HG02885 (cell line): ENCODE results near the gene OXER1.
A peak's percentile ranks its signal among the peaks of the same experiment; 100 is the strongest.
"Not testable (repeated sequence)": the region's sequence is repeated elsewhere in the genome, so short reads cannot be mapped to it uniquely, and the experiment has no call there.

Experiments
- ATAC-seq: cut with Tn5 transposase; IDR thresholded peaks from one replicate; pipeline ENCODE4 v1.9.1; 2021; ENCODE audit warnings: mild to moderate bottlenecking; ENCODE audit not compliant: unreplicated experiment, poor library complexity

Gene OXER1

GRCh38 chr2:42754776-42755140 lies 9.2 kb downstream of the OXER1 start:
- no peak for ATAC-seq

- no peak for ATAC-seq
These were observed 9.7 kb downstream of the OXER1 start for GRCh38 chr2:42754021-42754775.

GRCh38 chr2:42752816-42753813 lies 10.8 kb downstream of the OXER1 start:
- ATAC-seq = no peak

GRCh38 chr2:42752314-42752713 lies 11.6 kb downstream of the OXER1 start:
- peak; percentile 89 for ATAC-seq

GRCh38 chr2:42748840-42749239 lies 15.1 kb downstream of the OXER1 start:
- no peak for ATAC-seq

DNA sequence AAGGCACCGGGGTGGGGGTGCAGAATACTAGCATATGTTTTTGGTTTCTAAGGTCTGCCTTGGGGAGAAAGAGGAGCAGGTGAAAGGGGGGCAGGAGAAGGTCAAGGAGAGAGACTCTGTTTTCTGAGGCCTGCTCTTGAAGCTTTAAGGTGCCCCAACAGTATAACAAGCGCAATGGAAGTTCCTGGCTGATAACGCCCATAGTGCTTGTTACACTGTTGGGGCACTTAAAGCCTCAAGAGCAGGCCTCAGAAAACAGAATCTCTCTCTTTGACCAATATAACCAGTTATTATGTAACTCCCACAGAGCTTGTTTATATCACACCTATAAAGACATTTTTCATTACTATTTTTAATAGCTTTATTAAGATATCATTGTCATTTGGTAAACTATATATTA lies 16.5 kb downstream of the OXER1 start:
- ATAC-seq = no peak

GRCh38 chr2:42744545-42745082 lies 19.3 kb downstream of the OXER1 start:
- no peak for ATAC-seq

DNA sequence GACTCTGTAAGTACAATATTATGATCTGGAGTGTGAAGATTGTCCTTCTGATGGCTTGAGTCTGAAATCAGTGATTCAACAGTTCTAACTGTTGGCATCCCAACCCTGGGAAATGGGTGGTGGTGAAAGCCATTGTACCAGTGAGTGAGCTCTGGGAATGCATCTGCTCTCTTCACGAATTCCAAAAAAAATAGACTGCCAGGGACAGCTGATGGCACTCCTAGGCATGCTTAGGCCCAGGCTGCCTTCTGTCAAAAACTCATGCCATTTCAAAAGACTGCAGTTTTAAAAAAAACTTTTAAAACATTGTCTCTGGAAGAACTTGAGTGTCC lies 20.3 kb downstream of the OXER1 start:
- ATAC-seq = no peak

GRCh38 chr2:42742740-42743658 lies 20.9 kb downstream of the OXER1 start:
- no peak for ATAC-seq

- ATAC-seq = no peak
These were observed 22.8 kb downstream of the OXER1 start for GRCh38 chr2:42741140-42741539.

DNA sequence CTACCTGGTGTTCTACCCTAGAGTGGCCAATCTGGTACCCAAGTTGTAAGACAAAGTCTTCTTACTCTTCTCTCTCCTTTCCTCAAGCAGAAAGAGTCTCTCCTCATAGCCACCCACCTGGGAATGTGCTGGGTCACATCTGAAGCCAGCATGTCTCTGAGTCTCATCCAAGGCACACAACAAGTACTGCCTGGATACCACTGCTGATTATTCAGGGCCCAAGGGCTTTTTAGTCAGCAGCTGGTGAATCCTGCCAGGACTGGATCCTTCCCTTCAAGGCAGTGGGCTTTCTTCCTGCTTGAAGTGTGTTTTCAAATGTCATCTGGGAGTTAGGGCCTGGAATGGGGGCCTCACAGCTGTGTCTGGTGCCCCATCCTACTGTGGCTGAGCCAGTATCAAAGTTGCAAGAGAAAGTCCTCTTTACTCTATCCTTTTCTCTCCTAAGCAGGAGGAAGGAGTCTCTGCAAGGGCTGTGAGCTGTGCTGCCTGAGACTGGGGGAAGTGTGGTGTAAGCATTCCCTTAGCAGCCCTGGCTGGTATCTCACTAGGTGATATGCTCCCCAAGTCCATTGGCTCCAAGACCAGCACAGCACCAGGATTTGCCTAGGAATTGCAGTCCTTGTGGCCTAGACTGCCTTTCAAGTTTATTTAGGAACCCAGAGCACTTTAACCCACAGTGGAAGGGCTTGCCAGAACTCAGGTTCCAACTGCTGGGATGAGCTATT lies 27.2 kb downstream of the OXER1 start:
- ATAC-seq = no peak

- ATAC-seq = no peak
These were observed 30.1 kb downstream of the OXER1 start for GRCh38 chr2:42733852-42734251.

GRCh38 chr2:42731316-42731715 lies 32.6 kb downstream of the OXER1 start:
- not testable (repeated sequence) for ATAC-seq

GRCh38 chr2:42726680-42727079 lies 37.3 kb downstream of the OXER1 start:
- ATAC-seq = no peak

DNA sequence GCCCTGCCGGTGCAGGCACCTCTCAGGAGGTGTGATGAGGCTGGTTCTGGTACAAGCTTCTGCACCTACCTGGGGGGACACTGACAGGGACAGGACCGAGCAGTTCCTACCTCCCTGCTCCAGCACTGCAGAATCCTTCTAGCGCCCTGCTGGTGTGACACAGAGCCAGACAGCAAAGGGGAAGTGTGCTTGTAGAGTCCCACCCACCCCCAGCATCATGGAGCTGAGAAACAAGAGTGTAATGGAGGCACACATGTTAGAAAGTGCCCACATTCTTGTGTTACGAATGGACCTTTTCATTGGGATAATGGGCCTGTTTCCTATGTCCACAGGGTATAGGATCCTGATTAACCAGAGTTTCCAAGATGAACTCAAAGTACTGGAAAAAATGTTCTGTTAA lies 38.3 kb downstream of the OXER1 start:
- no peak for ATAC-seq

DNA sequence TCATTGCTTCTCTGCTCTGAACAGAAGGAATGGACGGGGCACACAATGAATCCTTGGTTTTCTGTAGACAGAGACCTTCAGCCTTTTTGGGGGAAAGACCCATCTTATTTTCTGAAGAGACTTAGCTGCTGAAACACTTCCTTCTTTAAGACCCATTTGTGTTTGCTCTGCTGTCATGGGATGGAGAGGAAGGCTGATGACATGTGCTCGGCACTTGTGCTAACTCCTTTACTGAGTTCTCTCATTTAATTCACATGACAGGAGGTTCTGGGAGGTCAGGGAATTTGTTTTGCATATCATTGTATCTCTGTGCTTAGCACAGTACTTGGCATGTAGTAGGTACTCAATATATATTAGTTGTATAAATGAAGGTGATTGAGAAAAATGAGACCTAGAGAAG lies 39.0 kb downstream of the OXER1 start:
- ATAC-seq = no peak

GRCh38 chr2:42723465-42723864 lies 40.5 kb downstream of the OXER1 start:
- no peak for ATAC-seq

GRCh38 chr2:42722320-42723190 lies 41.4 kb downstream of the OXER1 start:
- ATAC-seq = peak; percentile 99

DNA sequence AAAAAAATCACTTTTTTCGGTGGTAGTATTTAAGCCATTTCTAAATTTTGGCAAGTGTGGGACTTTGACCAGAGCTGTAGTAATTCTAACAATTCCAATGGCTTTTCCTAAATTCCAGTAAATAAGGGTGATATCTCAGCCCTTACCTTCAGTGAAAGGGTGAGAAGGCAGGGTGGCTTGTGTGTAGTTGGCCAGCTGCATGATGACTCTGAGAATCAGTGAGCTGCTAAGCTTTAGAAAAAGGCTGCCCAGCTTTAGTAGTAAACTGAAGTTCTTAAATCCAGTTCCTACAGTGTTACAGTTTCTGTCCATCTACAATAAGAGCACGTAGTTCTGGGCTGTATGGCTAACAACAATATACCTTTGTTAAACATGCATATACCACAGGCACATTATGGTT lies 42.0 kb downstream of the OXER1 start:
- ATAC-seq = peak; percentile 20
